HG03045 (cell line): ENCODE measurements around the gene MAP6.

Source experiments
- ATAC-seq: cut with Tn5 transposase; IDR thresholded peaks from one replicate; pipeline ENCODE4 v1.9.1; 2021; ENCODE audit warnings: mild to moderate bottlenecking, moderate library complexity; ENCODE audit not compliant: unreplicated experiment

The MAP6 gene

DNA sequence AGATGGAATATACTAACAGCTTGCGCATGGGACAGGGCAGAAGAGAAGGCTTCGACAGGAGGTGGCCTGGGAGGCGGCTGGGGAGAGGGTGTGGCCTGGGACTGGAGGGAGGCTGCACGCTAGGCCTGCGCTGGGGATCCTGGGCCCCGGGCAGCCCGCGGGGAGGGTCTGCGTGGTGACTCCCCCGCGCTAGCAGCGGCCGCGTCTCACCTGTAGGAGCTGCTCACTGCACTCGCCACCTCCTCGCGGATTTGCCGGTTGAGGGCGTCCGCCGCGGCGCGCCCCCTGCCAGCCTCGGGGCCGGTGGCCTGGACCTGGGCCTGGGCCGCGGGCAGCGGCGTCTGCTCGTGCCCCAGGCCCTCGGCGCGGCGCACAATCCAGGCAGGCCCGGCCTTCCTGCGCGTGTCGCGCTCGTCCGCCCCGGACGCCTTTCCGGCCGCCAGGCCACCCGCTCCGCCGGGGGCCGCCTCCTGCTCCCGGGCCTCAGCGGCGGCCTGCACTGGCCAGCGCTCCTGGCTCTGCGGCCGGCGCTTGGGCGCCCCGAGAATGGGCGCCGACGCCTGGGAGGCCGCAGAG lies 1.5 kb downstream of the MAP6 start:
- no peak for ATAC-seq

GRCh38 chr11:75665990-75666389 lies 2.8 kb downstream of the MAP6 start:
- ATAC-seq: no peak

DNA sequence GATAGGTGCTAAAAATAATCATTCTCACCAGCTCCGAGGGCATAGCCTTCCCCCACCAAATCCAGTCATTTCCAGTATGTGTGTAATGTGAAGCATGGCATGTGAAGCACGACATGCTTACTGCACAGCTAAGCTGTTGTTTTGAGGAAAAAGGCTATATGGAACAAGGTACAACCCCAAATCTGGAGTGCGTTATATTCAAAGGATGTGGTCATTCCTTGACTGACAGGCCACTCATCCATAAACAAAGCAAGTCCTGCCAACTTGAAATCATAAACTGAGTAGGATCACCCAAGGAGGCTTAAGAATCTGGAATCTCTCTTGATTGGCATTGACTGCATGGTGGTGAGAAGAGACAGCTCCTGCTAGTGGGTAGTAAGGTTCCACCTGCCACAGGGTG lies 3.7 kb downstream of the MAP6 start:
- no peak for ATAC-seq

- ATAC-seq: no peak
Observed at GRCh38 chr11:75664389-75664788, 4.4 kb downstream of the MAP6 start.

DNA sequence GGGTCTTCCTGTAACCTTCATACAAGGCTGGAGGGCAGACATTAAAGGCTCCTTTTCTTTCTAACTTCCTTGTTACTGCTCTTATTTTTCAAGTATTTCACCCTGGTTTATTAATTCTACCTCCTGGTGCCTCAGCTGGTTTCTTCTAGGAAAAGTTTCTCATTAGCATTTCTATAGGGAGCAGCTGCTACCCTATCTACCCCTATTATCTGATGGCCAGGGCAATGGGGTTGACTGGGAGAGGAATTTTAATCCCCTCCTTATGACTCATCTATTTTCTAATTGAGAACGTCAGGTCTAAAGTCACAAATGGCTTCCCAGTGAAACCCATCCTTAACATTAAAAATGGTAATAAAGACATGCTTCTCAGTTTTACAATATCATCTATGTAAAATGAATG lies 5.0 kb downstream of the MAP6 start:
- no peak for ATAC-seq

DNA sequence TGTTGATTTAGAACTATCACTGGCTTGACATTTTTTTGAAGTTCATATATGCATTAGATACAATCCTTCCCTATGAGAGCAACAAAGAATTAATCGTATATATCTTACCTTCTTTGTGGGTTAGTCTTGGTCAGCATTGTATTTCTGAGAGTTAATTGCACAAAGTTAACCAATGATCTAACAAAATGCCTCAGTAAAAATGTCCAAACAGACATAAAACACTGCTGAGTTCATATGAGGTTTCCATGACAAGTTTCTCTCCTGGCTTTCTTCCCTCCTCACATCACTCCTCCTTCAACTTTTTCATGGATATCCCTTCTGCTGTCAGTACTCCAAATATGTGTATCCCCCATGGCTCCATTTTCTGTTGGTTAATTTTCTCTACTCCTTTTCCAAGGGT lies 9.0 kb downstream of the MAP6 start:
- no peak for ATAC-seq

- no peak for ATAC-seq
Observed at GRCh38 chr11:75656044-75656727, 12.7 kb downstream of the MAP6 start.

DNA sequence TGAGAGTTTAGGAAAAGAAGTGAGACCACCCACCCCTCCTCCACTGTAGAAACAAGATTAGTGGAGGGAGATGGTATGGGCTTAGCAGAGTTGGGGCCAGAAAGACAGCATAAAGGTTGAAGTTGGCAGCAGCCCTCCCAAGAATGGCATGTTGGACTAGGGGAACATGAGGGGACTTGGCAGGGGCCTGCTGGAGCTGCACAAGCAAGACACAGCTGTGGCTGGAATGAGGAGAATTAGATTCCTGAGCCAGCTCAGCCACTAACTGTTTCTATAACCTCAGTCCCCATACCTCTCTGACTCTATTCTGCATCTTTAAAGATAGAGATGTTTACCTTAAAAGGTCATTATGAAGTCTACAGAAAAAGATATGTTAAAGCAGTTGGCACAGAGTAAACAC lies 13.2 kb downstream of the MAP6 start:
- no peak for ATAC-seq

DNA sequence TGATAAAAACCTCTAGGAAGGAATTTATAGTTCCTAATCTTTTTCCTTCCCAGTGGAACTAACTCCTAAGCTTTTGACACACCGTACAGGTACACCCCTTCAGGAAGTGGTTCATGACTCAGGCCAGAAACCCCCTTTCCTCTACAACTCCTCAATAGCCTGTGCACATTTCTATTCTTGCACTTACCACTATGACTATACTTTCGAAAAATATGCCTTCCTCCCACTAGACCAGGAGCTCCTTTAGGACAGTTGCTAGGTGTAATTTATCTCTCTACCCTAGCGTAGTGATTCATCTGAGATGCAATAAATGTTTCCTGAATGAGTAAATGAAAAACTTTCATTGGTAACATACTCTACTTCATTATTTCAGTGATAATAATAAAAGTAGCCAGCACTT lies 14.5 kb downstream of the MAP6 start:
- ATAC-seq: peak; percentile 64

DNA sequence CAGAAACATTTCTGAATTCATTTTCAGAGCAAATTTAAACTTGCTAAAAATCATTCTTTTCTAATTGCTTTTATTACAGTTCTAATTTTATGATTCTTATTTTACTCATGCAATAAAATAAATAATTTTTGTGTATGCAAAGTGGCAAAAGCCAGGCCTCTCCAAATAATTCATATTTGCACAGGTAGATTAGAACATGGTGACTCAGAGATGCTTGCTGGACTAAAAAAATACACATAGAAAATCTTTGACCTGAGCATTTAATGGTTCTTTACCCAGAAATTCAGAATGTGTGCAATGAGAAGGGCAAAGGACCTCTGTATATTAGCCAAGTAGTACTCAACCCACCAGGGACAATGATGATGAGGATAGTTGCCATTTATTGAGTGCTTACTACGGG lies 15.3 kb downstream of the MAP6 start:
- ATAC-seq: no peak

- no peak for ATAC-seq
Observed at GRCh38 chr11:75652936-75653335, 15.9 kb downstream of the MAP6 start.

GRCh38 chr11:75651218-75651617 lies 17.6 kb downstream of the MAP6 start:
- no peak for ATAC-seq

DNA sequence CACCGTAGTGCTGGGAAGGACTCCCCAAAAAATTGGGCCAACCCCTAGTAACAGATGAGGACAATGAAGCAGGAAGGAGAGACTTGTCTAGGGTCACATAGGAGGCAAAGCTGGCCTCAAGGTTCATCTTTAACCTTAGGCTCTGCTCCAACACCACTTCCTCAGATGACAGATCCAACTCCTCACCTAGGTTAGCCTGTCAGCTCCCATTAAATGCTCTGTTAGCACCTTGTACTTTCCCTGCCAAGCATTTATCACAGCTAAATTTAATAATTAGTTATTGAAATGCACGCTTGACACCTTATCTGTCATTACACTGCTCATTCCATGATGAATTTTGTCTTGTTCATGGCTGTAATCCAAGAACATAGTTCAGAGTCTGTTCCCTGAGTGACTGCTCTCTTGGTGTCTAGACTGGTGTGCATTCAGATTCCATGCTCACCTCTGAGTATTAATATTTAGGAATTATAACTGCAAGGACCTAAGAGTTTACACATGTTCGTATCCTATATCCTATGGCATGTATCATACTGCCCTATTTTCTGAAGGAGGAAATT lies 18.6 kb downstream of the MAP6 start:
- ATAC-seq: no peak

DNA sequence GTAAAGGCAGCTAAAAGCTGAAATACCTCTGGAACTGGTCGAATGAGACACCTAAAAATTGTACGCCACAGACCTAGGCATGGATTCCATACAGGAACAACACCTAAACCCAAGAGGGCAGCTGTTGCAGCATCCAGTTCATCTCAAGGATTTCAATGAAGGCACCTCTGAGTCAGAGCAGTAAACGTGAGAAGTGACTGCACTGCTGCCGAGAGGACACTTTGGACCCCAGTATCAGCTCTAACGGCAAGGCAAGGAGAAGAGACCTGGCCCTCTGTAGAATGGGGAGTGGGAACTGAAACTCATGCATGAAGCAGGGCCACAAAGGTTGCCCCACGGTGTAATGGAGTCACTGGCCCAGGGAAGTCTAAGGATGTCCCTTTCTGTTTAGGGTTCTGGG lies 23.9 kb downstream of the MAP6 start:
- ATAC-seq: no peak

GRCh38 chr11:75644370-75644769 lies 24.5 kb downstream of the MAP6 start:
- ATAC-seq: no peak

- ATAC-seq: no peak
Observed at GRCh38 chr11:75642402-75643113, 26.3 kb downstream of the MAP6 start.

DNA sequence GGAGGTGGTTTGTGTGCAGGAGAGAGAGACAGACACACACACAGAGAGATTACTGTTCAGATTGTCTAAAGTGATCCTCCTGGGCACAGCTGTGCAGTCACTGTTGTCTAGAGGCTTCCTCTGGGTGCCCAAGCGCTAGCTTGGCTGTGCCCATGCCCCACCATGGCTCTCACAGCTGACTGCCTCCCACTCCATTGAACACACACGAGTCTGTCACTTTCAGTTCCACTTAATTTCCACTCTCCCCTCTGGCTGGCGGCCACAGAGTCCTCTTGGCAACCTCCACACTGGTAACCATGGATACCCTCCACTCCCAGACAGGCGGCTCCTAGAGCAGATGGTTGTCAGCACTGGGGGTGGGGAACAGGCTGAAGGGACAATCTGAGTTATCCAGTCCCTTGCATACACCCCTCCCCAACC lies 29.1 kb downstream of the MAP6 start:
- no peak for ATAC-seq

- ATAC-seq: no peak
Observed at GRCh38 chr11:75637998-75638397, 30.8 kb downstream of the MAP6 start.

- ATAC-seq: no peak
Observed at GRCh38 chr11:75635066-75635862, 33.6 kb downstream of the MAP6 start.

DNA sequence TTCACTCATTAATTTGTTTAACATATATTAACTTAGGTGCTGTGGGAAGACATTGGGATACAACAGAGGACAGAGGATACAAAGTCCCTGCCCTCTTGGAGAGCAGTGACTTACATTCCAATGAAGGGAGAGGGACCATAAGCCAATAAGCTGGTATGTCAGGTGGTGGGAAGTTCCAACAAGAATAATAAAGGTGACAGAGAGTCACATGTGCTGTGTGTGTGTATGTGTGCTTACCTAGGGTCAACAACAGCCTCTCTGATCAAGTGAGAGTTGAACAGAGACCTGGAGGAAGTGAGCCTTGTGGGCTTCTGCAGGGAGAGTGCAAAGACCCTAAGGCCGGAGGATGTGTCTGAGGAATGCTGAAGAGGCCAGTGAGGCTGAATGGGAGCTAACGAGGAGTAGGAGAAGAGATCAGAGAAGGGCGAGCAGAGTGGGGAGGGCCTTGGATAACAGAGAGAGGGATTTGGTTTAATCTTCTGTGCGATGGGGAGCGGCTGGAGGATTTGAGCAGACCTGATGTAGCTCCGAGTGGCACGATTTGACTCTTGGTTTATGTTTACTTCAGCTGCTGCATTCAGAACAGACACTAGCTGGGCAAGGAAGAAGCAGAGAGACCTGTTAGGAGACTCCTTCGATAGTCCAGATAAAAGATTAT lies 35.3 kb downstream of the MAP6 start:
- ATAC-seq: no peak

DNA sequence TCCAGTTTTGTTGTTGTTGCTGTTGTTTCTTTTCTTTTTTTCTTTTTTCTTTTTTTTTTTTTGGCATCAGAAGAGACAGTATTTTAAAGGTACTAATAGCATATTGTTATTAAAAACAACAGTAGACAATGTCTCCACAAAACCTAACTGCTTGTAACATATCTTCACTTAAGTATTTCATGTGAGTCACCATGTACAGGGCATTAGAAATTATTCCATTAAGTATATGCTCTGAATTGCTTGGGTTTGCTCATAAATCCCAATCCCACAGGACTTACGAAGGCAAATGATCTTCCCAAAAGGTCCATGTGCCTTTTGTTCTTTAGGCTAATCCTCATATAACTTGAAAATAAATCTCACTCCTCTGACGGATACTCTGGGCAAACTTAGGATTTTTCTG lies 35.9 kb downstream of the MAP6 start:
- no peak for ATAC-seq
